ENCODE data around the gene CDK5RAP1. TPM values are rescaled to one million over a fixed set of nuclear protein-coding genes. Genes with fewer than 3 reads are reported as not detected.

Gene CDK5RAP1
- total and polyA plus RNA-seq, 9 of the 15 experiments (the other 6 are each of a cell fraction or from before 2014, with no cell fraction given), result 41.6 to 127 (median 58.3) TPM

- TF ChIP-seq, protein P1, sequence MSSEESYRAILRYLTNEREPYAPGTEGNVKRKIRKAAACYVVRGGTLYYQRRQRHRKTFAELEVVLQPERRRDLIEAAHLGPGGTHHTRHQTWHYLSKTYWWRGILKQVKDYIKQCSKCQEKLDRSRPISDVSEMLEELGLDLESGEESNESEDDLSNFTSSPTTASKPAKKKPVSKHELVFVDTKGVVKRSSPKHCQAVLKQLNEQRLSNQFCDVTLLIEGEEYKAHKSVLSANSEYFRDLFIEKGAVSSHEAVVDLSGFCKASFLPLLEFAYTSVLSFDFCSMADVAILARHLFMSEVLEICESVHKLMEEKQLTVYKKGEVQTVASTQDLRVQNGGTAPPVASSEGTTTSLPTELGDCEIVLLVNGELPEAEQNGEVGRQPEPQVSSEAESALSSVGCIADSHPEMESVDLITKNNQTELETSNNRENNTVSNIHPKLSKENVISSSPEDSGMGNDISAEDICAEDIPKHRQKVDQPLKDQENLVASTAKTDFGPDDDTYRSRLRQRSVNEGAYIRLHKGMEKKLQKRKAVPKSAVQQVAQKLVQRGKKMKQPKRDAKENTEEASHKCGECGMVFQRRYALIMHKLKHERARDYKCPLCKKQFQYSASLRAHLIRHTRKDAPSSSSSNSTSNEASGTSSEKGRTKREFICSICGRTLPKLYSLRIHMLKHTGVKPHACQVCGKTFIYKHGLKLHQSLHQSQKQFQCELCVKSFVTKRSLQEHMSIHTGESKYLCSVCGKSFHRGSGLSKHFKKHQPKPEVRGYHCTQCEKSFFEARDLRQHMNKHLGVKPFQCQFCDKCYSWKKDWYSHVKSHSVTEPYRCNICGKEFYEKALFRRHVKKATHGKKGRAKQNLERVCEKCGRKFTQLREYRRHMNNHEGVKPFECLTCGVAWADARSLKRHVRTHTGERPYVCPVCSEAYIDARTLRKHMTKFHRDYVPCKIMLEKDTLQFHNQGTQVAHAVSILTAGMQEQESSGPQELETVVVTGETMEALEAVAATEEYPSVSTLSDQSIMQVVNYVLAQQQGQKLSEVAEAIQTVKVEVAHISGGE (CRISPR knock-in tag; IDR thresholded peaks at IDR 0.05), result peak in 1 of 3 experiments; percentile 67; a peak in 1 of 6 replicates
- no peak for TF ChIP-seq ZNF583 (CRISPR knock-in tag; IDR thresholded peaks at IDR 0.05)
- peak; percentile 58; the same call in 1 of the 2 replicates for TF ChIP-seq PHF8 (IDR thresholded peaks at IDR 0.05; ENCODE audit: borderline replicate concordance, low read length)
- TF ChIP-seq NONO (IDR thresholded peaks at IDR 0.05; ENCODE audit: low read depth in 2 of 2, low read length in 1 of 2), result peak; percentile 11 to 74; a peak in 1 of 4 replicates
- no peak for TF ChIP-seq ADNP (tag; IDR thresholded peaks at IDR 0.05)
- TF ChIP-seq IFI16 (CRISPR knock-in tag; IDR thresholded peaks at IDR 0.05), result no peak
- TF ChIP-seq ZNF398 (CRISPR knock-in tag; IDR thresholded peaks at IDR 0.05), result no peak
- no peak for TF ChIP-seq NR1H2 (CRISPR knock-in tag; IDR thresholded peaks at IDR 0.05)
- TF ChIP-seq TRIM24 (IDR thresholded peaks at IDR 0.05), result no peak
- TF ChIP-seq STAT5A (IDR thresholded peaks at IDR 0.05; ENCODE audit: borderline replicate concordance, low read length), result no peak
- peak; percentile 30 for TF ChIP-seq SAP30 (IDR thresholded peaks at IDR 0.05; ENCODE audit: borderline replicate concordance, insufficient read depth, low read depth, low read length, poor library complexity, severe bottlenecking)
- TF ChIP-seq ZNF134 (CRISPR knock-in tag; conservative IDR thresholded peaks at IDR 0.05), result no peak
- TF ChIP-seq, protein P2, sequence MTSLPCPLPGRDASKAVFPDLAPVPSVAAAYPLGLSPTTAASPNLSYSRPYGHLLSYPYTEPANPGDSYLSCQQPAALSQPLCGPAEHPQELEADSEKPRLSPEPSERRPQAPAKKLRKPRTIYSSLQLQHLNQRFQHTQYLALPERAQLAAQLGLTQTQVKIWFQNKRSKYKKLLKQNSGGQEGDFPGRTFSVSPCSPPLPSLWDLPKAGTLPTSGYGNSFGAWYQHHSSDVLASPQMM (CRISPR knock-in tag; IDR thresholded peaks at IDR 0.05), result no peak
- no peak for TF ChIP-seq ATF4 (CRISPR knock-in tag; IDR thresholded peaks at IDR 0.05)
- TF ChIP-seq GATAD2B (IDR thresholded peaks at IDR 0.05; ENCODE audit: borderline replicate concordance), result peak; percentile 90; the same call in 1 of the 2 replicates
- TF ChIP-seq PHF20 (IDR thresholded peaks at IDR 0.05; ENCODE audit: partially characterized antibody), result no peak
- no peak for TF ChIP-seq ZHX1 (conservative IDR thresholded peaks at IDR 0.05; ENCODE audit: low read length)
- no peak for TF ChIP-seq HLTF (IDR thresholded peaks at IDR 0.05)
Measured at GRCh38 chr20:33443512-33444239, 42.4 kb upstream of the CDK5RAP1 start, which contains the start of gene SNTA1 (continued).
